HepG2 (cell line): ENCODE measurements around the gene CCDC88B. TPM values are rescaled to one million over a fixed set of nuclear protein-coding genes. Genes with fewer than 3 reads are reported as not detected.

Experiments
- ATAC-seq: fragments of 200-7000 bp; cut with Tn5 transposase; 3 replicates; pipeline ENCODE4 v1.9.1; 2020; ENCODE audit warnings: mild to moderate bottlenecking, moderate library complexity
- BruUV-seq: library from RNA; stranded (reverse); fragments of 400-500 nt; replicated peaks from 2 replicates; lab custom pipeline; 2021; lab: Mats Ljungman, UMichigan
- CTCF ChIA-PET: fragments of 300-600 bp; formaldehyde crosslinking; extraction: SDS; loops from one replicate; lab custom pipeline; 2021; ENCODE audit warnings: low total read pairs, inconsistent platforms, low intra/inter-chr PET ratio; lab: Yijun Ruan, JAX
- POLR2A ChIA-PET: fragments of 350-600 bp; sonication (Branson Sonifier 250); formaldehyde crosslinking; loops from one replicate; lab custom pipeline; 2020; ENCODE audit warnings: antibody characterized with exemption, inconsistent platforms; lab: Yijun Ruan, JAX
- DNase-seq: peaks from one replicate; pipeline ENCODE4 v3.0.0-alpha.2; 2015; ENCODE audit warnings: low spot score
- FAIRE-seq: peaks from 3 replicates; lab custom pipeline; 2011; peaks lifted over from hg19 to GRCh38; lab: Jason Lieb, UNC
- H2AFZ ChIP-seq: one replicate; pipeline ENCODE4 v1.6.1; 2011; ENCODE audit warnings: low read length, inconsistent platforms
- H3K27ac ChIP-seq: fragments of 300-600 bp; 3 replicates; pipeline ENCODE4 v1.8.0; 2011; ENCODE audit warnings: mixed run types, mild to moderate bottlenecking, mixed read lengths, low read length, inconsistent platforms; ENCODE audit not compliant: insufficient read depth; ENCODE audit errors: extremely low read length
- H3K27me3 ChIP-seq, 2 experiments: fragments of 200-600 bp in 1 of 2; 2 replicates in 1 of 2; 3 replicates in 1 of 2; pipeline versions ENCODE4 v1.6.0 to v1.8.0; 2011; ENCODE audit warnings: low read length in 2 of 2, mild to moderate bottlenecking in 2 of 2, moderate library complexity in 2 of 2, inconsistent platforms in 1 of 2; ENCODE audit not compliant: insufficient read depth in 2 of 2, control insufficient read depth in 1 of 2
- H3K36me3 ChIP-seq, 2 experiments: fragments of 200-600 bp in 1 of 2; replicated peaks in 1 of 2; 2 replicates in 1 of 2; 3 replicates in 1 of 2; pipeline versions ENCODE4 v1.5.1 to v1.8.0; 2011; ENCODE audit warnings: low read length in 2 of 2, inconsistent platforms in 1 of 2; ENCODE audit not compliant: insufficient read depth in 2 of 2, control insufficient read depth in 1 of 2
- H3K4me1 ChIP-seq: 2 replicates; pipeline ENCODE4 v1.5.1; 2012; ENCODE audit warnings: low read length, inconsistent platforms; ENCODE audit not compliant: insufficient read depth
- H3K4me2 ChIP-seq: 2 replicates; pipeline ENCODE4 v1.6.0; 2011; ENCODE audit warnings: low read depth, low read length, inconsistent platforms
- H3K4me3 ChIP-seq, 3 experiments: fragments of 200-600 bp in 1 of 3; sonication (generic), shearing (Covaris generic) in 1 of 3; replicated peaks in 1 of 3; 2 replicates each; pipeline ENCODE4 v1.5.1; 2011 to 2016; ENCODE audit warnings: low read length in 3 of 3, inconsistent platforms in 2 of 3, low read depth in 2 of 3, mild to moderate bottlenecking in 2 of 3, control low read depth in 1 of 3, mixed read lengths in 1 of 3; ENCODE audit not compliant: insufficient read depth in 1 of 3
- H3K79me2 ChIP-seq: one replicate; pipeline ENCODE4 v1.6.1; 2011; ENCODE audit warnings: low read length, inconsistent platforms; ENCODE audit not compliant: insufficient read depth
- H3K9ac ChIP-seq: 2 replicates; pipeline ENCODE4 v1.6.0; 2011; ENCODE audit warnings: mild to moderate bottlenecking, low read depth, low read length, inconsistent platforms; ENCODE audit not compliant: insufficient read depth
- H3K9me3 ChIP-seq: 2 replicates; pipeline ENCODE4 v1.5.1; 2012; ENCODE audit warnings: mild to moderate bottlenecking, low read length
- H4K20me1 ChIP-seq: 2 replicates; pipeline ENCODE4 v1.6.0; 2011; ENCODE audit warnings: inconsistent platforms, mild to moderate bottlenecking, low read length, moderate library complexity; ENCODE audit not compliant: insufficient read depth
- CHD4 ChIP-seq: fragments of 200-600 bp; sonication (generic); IDR thresholded peaks from 2 replicates; pipeline ENCODE4 v1.7.0; 2017; ENCODE audit warnings: mild to moderate bottlenecking, low read length, borderline replicate concordance
- MBD4 ChIP-seq: IDR thresholded peaks from 2 replicates; pipeline ENCODE4 v1.6.1; 2012; ENCODE audit warnings: low read length, inconsistent platforms, borderline replicate concordance
- MEIS1 ChIP-seq: sonication (generic); formaldehyde crosslinking; IDR thresholded peaks from 2 replicates; pipeline ENCODE4 v1.9.0; 2021; ENCODE audit warnings: mild to moderate bottlenecking, missing genetic modification reagents, moderate library complexity, borderline replicate concordance
- MTF2 ChIP-seq: sonication (generic); formaldehyde crosslinking; IDR thresholded peaks from 2 replicates; pipeline ENCODE4 v1.5.0; 2020; ENCODE audit warnings: missing genetic modification reagents, borderline replicate concordance
- NKX3-1 ChIP-seq: sonication (generic); formaldehyde crosslinking; IDR thresholded peaks from 2 replicates; pipeline ENCODE4 v1.5.0; 2020; ENCODE audit warnings: missing genetic modification reagents
- RNF2 ChIP-seq: fragments of 450-650 bp; conservative IDR thresholded peaks from 2 replicates; pipeline ENCODE4 v1.6.1; 2016; ENCODE audit warnings: low read depth
- STAT5B ChIP-seq: sonication (generic); formaldehyde crosslinking; IDR thresholded peaks from 2 replicates; pipeline ENCODE4 v1.4.0; 2020; ENCODE audit warnings: missing genetic modification reagents
- TCF12 ChIP-seq, 2 experiments: fragments of 450-650 bp in 1 of 2; sonication (generic) in 1 of 2; formaldehyde crosslinking in 1 of 2; IDR thresholded peaks; 2 replicates each; pipeline versions ENCODE4 v1.6.1 to v1.8.0; 2017 to 2022; ENCODE audit warnings: antibody characterized with exemption in 1 of 2, mild to moderate bottlenecking in 1 of 2, missing genetic modification reagents in 1 of 2, moderate library complexity in 1 of 2
- WIZ ChIP-seq: sonication (generic); formaldehyde crosslinking; IDR thresholded peaks from 2 replicates; pipeline ENCODE4 v1.5.1; 2020; ENCODE audit warnings: mild to moderate bottlenecking, missing genetic modification reagents
- XBP1 ChIP-seq: sonication (generic); formaldehyde crosslinking; IDR thresholded peaks from 2 replicates; pipeline ENCODE4 v1.5.0; 2020; ENCODE audit warnings: missing genetic modification reagents
- ZBTB10 ChIP-seq: sonication (generic); formaldehyde crosslinking; IDR thresholded peaks from 2 replicates; pipeline ENCODE4 v1.4.0; 2020; ENCODE audit warnings: missing genetic modification reagents, borderline replicate concordance
- ZNF275 ChIP-seq: sonication (generic); formaldehyde crosslinking; IDR thresholded peaks from 2 replicates; pipeline ENCODE4 v1.8.0; 2022; ENCODE audit warnings: missing genetic modification reagents, mild to moderate bottlenecking, inconsistent platforms, borderline replicate concordance
- ZNF740 ChIP-seq: sonication (generic); formaldehyde crosslinking; IDR thresholded peaks from 2 replicates; pipeline ENCODE4 v1.4.0; 2020; ENCODE audit warnings: missing genetic modification reagents
- WGBS: methylation state at CpG from one replicate; pipeline ENCODE4 v1.1.6; 2017; ENCODE audit warnings: low lambda C conversion rate; 5-methylcytosine and 5-hydroxymethylcytosine counted together
- in situ Hi-C: cut with HindIII; loops from 2 replicates; pipeline ENCODE4 v1.10.0; 2017; ENCODE audit warnings: low pct_unique_long_range_greater_than_20kb; ENCODE audit not compliant: extremely low pct_ligation_motif_present
- intact Hi-C: fragments of 100-400 bp; cut with micrococcal nuclease; formaldehyde crosslinking; loops from one replicate; pipeline ENCODE4 v1.10.0; 2022; ENCODE audit not compliant: unreplicated experiment
- polyA plus RNA-seq, 8 experiments: library from polyadenylated mRNA; depleted of rRNA in 3 of 8; stranded (reverse) in 7 of 8; unstranded in 1 of 8; fragments of >200 nt; fragmentation: Illumina TruSeq in 4 of 8; extraction: Trizol in 4 of 8; gene quantifications; 2 replicates each; pipeline versions ENCODE4 v1.2.1 to v1.2.3, GENCODE V29; 2011 to 2016; ENCODE audit warnings: low read depth in 4 of 8, missing spikeins in 1 of 8, mixed read lengths in 1 of 8; ENCODE audit not compliant: insufficient read depth in 1 of 8
- total RNA-seq, 5 experiments: library from RNA; depleted of rRNA; stranded (reverse); fragments of >200 nt; fragmentation: Illumina TruSeq; extraction: Trizol; gene quantifications; 2 replicates each; pipeline ENCODE4 v1.2.3, GENCODE V29; 2016; ENCODE audit warnings: low read depth in 1 of 5

Gene CCDC88B
- total and polyA plus RNA-seq, 2 of the 13 experiments (the other 11 are each of a cell fraction or from before 2014, with no cell fraction given) = 3.6 to 4.8 TPM

- POLR2A ChIA-PET = interaction anchor here (0.7 kb wide), 1 partner anchor 31 kb away, joined by 3 read pairs; the partner anchor contains the start of gene PRDX5
- WGBS = 72% methylated on average over 9 of the region's 11 CpGs
- no peaks in the 10 kb centered on the region for H3K9me3 ChIP-seq
- no peak for ATAC-seq
- TF ChIP-seq WIZ (CRISPR knock-in tag) (no peak), RNF2 (no peak), MTF2 (no peak), TCF12 (IDR thresholded peaks at IDR 0.05) (no peak), TCF12 (CRISPR knock-in tag; IDR thresholded peaks at IDR 0.05) (no peak), CHD4 (no peak), ZNF740 (CRISPR knock-in tag) (no peak), MEIS1 (CRISPR knock-in tag) (no peak), ZNF275 (CRISPR knock-in tag) (no peak), MBD4 (no peak), XBP1 (CRISPR knock-in tag) (no peak), NKX3-1 (CRISPR knock-in tag) (no peak), ZBTB10 (no peak), STAT5B (CRISPR knock-in tag) (no peak)
- in situ Hi-C loops = no loop called here
- H3K79me2 ChIP-seq = no peaks in the 10 kb centered on the region
- intact Hi-C loops = no loop called here
- no peak overlapping the region for H2AFZ ChIP-seq
- BruUV-seq = no TSS peak
- no peak overlapping the region for H3K9ac ChIP-seq
- no peak overlapping the region for H3K4me2 ChIP-seq
- CTCF ChIA-PET = no interaction called here
- H3K27me3 ChIP-seq = peaks cover 2 to 29% of the 10 kb centered on the region in 2 experiments; a peak in 4 of 5 replicates
- no peaks in the 10 kb centered on the region for H3K36me3 ChIP-seq
- no peak overlapping the region for H3K27ac ChIP-seq
- peaks cover 36% of the 10 kb centered on the region for H3K4me1 ChIP-seq
- H3K4me3 ChIP-seq = no peak overlapping the region
- DNase-seq = no peak
- H4K20me1 ChIP-seq = no peaks in the 10 kb centered on the region
- FAIRE-seq = no peak
Observed at GRCh38 chr11:64349404-64349803, 9.4 kb downstream of the CCDC88B start.
